Activated T-helper 9 cell treated with anti-CD3 and anti-CD28 coated beads, Interleukin-2, amount 50 U/mL, for 16 hours (primary cell): ENCODE measurements around the gene EN2.

Source experiments
- DNase-seq: peaks from one replicate; pipeline ENCODE4 v3.0.0-alpha.2; 2020; ENCODE audit warnings: low read depth

EN2 gene

GRCh38 chr7:155509359-155509724 is 51.4 kb downstream of the EN2 start:
- no peak for DNase-seq

- no peak for DNase-seq
These were observed 52.0 kb downstream of the EN2 start for GRCh38 chr7:155509725-155510551.

- DNase-seq: no peak
These were observed 53.2 kb downstream of the EN2 start for GRCh38 chr7:155510975-155511701.

GRCh38 chr7:155511702-155511996 is 53.7 kb downstream of the EN2 start:
- no peak for DNase-seq

- DNase-seq: no peak
These were observed 54.4 kb downstream of the EN2 start for GRCh38 chr7:155512246-155512887.

GRCh38 chr7:155513543-155514285 is 55.8 kb downstream of the EN2 start:
- no peak for DNase-seq

- no peak for DNase-seq
These were observed 56.4 kb downstream of the EN2 start for GRCh38 chr7:155514296-155514695.
